Measurements from ENCODE around the gene KMT2A. TPM values are rescaled to one million over a fixed set of nuclear protein-coding genes. Genes with fewer than 3 reads are reported as not detected.

The KMT2A gene
- 169 TPM for total RNA-seq

DNA sequence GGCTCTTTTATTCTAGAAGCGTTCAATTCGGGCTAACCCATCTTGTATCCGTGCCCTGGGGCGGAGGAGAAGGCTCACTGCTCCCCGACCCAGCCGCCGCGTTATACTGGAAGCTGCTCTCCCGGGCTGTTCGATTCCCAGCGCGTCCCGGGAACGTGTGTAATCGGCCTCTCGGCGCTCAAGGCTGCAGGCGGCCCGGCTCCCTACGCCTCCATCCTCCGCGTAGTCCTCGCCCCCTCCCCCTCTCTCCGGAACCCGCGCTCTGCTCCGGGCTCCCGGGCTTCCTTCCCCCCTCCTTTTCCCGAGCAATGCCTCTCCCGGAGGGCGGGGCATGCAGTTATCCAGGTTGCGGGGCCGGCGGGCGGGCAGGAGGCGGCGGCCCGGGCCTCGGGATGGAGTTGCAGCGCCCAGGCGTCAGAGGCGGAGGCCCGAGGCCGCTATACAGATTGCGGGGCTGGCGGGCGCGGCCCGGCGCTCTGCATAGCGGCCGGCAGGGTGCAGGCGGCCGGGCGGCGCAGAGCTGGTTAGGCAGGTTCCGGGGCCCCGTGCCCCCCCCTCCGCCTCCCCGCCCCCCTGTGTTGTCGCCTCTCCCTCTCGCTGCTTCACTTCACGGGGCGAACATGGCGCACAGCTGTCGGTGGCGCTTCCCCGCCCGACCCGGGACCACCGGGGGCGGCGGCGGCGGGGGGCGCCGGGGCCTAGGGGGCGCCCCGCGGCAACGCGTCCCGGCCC, at the start of gene KMT2A:
TSS of gene KMT2A (plus strand) at position 600 of the 732 bp plus-strand sequence. CDS start at position 621, 21 bp downstream.

DNA sequence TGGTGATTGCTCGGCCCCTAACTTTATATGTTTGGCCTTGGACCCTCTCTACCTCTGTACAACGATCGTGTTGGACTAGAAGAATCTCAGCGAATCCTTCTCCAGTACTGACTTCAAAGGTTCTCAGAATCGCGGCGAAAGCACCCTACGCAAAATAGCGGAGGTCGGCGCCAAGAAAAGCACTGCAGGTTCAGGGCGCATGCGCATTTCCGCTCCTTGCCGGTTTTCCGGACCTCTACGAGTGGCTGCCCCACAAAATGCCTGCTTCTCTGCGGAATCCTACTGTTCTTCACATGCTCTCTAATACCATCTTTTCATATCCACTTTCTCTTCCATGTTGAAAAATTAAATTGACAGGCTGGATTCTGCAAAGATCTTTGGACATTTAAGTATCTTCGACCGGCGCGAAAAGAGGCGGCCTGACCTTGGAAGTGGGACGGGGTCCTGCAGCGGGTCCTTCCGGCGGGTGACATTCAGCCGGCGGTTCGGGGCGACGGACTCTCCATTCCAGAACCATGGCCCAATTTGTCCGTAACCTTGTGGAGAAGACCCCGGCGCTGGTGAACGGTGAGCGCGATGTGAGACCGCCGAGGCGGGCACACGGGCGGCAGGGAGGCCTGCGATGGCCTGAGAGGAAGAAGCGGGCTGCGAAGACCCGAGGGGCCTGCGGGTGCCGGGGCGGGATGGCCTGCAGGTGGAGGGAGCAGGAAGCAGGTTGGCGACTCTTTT, 35.0 kb upstream of the KMT2A start, which contains the start of gene ATP5MG:
TSS of gene ATP5MG (plus strand) at position 456 of the 729 bp plus-strand sequence. CDS start at position 516, 60 bp downstream.

DNA sequence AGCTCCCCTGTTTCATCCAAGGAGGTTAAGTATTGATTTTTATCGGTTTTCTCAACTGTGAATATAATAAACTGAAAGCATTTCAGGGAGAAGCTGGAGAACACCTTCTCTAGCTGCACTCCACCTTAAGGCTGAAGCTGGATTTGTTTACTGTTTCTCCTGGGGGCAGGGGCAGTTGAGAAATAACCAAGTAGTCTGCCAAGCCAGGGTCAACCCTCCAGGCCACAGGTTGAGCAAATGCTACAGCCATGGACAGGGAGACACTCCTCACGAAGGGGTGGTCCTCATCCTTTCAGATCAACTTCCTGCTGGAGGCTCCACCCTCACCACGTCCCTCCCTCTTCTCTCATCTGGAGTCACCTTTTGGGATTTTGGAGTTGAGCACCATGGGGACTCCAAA, 90.8 kb downstream of the KMT2A start, which contains the start of gene TTC36:
TSS of gene TTC36 (plus strand) at position 366 of the 400 bp plus-strand sequence. CDS start at position 387, 21 bp downstream.

DNA sequence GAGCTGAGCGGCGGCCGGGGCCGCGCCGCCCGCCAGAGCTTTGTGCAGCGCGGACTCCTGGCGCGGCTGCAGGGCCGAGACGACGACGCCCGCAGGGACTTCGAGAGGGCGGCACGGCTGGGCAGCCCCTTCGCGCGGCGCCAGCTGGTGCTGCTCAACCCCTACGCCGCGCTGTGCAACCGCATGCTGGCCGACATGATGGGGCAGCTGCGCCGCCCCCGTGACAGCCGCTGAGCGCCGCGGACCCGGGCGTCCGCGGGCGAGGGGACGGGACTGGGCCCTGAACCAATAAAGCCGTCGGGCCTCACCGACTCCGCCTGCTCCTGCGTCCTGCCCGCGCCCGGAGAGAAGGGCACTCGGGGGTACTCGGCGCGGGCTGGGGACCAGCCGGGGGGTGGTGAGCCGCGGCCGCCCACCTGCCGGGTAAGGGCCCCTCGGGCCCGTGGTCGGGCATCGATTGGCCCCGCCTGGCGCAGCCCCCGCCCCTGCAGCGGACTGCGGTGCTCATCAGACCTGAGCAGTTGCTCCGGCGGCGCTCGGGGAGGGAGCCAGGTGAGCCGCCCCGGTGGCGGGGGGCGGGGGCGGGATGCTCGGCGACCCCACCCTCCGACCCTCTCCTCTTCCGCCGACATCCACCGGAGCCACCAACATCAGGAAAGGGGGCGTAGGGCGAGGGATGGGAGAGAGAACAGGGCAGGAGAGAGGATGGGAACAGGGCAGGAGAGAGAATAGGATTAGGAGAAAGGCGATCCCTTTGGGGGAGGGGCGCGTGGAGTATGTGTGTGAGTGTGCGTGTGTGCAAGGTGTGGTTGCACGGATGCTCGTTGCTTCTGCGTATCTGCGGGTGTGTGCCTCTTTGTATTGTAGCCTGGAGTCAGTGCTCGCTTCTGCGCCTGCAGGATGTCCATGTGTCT, 94.6 kb downstream of the KMT2A start, which contains the start of gene TMEM25:
TSS of gene TMEM25 (plus strand) at position 510 of the 914 bp plus-strand sequence. CDS start 610 bp downstream, outside the sequence.

DNA sequence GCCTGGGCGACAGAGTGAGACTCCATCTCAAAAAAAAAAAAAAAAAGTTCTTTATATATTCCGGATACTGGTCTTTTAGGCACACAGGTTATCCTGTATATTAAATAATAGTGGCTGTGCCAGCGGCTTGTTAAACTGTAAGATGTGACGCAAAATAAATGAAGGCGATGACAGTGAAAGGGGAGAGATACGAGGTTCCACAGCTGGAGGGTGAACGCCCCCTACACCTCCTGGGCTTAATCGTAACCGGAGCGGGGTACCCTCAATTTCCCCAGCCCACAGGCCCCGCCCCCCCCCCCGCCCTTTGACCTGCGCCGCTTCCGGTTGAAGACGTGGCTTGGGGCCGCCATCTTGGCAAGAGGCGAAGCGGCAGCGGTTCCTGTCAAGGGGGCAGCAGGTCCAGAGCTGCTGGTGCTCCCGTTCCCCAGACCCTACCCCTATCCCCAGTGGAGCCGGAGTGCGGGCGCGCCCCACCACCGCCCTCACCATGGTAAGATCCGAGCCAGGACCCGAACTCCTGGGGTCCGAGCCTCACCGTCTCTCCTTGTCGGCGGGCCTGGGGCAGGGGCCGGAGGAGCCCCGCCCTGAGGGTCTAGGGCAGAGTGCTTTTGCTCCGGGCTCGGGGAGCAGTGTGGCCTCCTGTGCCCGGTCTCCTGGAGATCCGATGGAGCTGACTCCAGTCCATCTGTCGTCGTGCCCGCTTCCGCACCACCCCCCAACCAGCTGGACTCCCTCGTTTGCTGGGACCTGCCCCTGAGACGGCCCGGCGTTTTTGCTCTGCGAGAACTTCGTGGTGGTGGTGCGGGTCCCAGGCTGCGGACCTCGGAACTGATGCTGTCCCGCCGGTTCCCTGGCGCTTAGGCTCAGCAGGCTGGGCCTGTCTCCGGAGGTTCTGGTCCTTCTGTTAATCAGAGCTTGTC, 136.0 kb downstream of the KMT2A start, which contains the start of gene ARCN1:
TSS of gene ARCN1 (plus strand) at position 349 of the 920 bp plus-strand sequence. CDS start at position 488, 139 bp downstream.

Other genes starting within 250 kb of the KMT2A start
- gene JAML, start 211.5 kb upstream of the KMT2A start, total RNA-seq = 3.3 TPM
- gene MPZL3, start 184.1 kb upstream of the KMT2A start, total RNA-seq = 3.5 TPM
- 18.4 TPM for gene MPZL2, start 172.2 kb upstream of the KMT2A start, total RNA-seq
- 0.55 TPM for gene CD3E, start 131.8 kb upstream of the KMT2A start, total RNA-seq
- not detected for gene CD3D, start 93.8 kb upstream of the KMT2A start, total RNA-seq
- 0.88 TPM for gene CD3G, start 92.1 kb upstream of the KMT2A start, total RNA-seq
- gene UBE4A, start 76.9 kb upstream of the KMT2A start, total RNA-seq = 46.6 TPM
- 27.5 TPM for gene ATP5MG, start 34.9 kb upstream of the KMT2A start, total RNA-seq
- gene TTC36, start 91.0 kb downstream of the KMT2A start, total RNA-seq = 2.5 TPM
- 40.6 TPM for gene TMEM25, start 94.7 kb downstream of the KMT2A start, total RNA-seq
- 44.9 TPM for gene IFT46, start 129.4 kb downstream of the KMT2A start, total RNA-seq
- 123 TPM for gene ARCN1, start 135.9 kb downstream of the KMT2A start, total RNA-seq
- 93.2 TPM for gene PHLDB1, start 171.1 kb downstream of the KMT2A start, total RNA-seq
- not detected for gene TREH, start 243.2 kb downstream of the KMT2A start, total RNA-seq